OCI-LY7 (cell line): ENCODE data around the gene BTG2. TPM values are rescaled to one million over a fixed set of nuclear protein-coding genes. Genes with fewer than 3 reads are reported as not detected.

ENCODE experiments used
- BruUV-seq: library from RNA; stranded (reverse); fragments of 400-500 nt; replicated peaks from 2 replicates; lab custom pipeline; 2021; lab: Mats Ljungman, UMichigan
- CTCF ChIA-PET: fragments of 300-600 bp; sonication (Branson Sonifier 250); formaldehyde crosslinking; loops from one replicate; lab custom pipeline; 2022; ENCODE audit warnings: antibody characterized with exemption; ENCODE audit not compliant: unreplicated experiment; lab: Charles Lee
- POLR2A ChIA-PET: fragments of 300-600 bp; sonication (Branson Sonifier 250); formaldehyde crosslinking; loops from one replicate; lab custom pipeline; 2022; ENCODE audit warnings: antibody characterized with exemption; lab: Charles Lee
- DNase-seq: peaks from one replicate; pipeline ENCODE4 v3.0.0-alpha.2; 2015; ENCODE audit warnings: low spot score
- H2AFZ ChIP-seq: fragments of 200-600 bp; sonication (generic), shearing (Covaris generic); 2 replicates; pipeline ENCODE4 v1.6.1; 2014; ENCODE audit warnings: mild to moderate bottlenecking, antibody characterized with exemption, low read length, moderate library complexity
- H3K27ac ChIP-seq: fragments of 200-600 bp; sonication (generic); 2 replicates; pipeline ENCODE4 v1.5.1; 2014; ENCODE audit warnings: mixed run types, low read depth, mild to moderate bottlenecking, moderate library complexity, low read length, inconsistent platforms; ENCODE audit not compliant: poor library complexity, severe bottlenecking
- H3K36me3 ChIP-seq: fragments of 200-600 bp; sonication (generic); 2 replicates; pipeline ENCODE4 v1.6.1; 2014; ENCODE audit warnings: mild to moderate bottlenecking, antibody characterized with exemption, low read length, moderate library complexity, mixed read lengths; ENCODE audit not compliant: insufficient read depth
- H3K4me1 ChIP-seq: fragments of 200-600 bp; sonication (generic); 2 replicates; pipeline ENCODE4 v1.5.1; 2014; ENCODE audit warnings: mild to moderate bottlenecking, low read length; ENCODE audit not compliant: insufficient read depth, poor library complexity, severe bottlenecking
- H3K4me2 ChIP-seq: fragments of 200-600 bp; sonication (generic); 2 replicates; pipeline ENCODE4 v1.6.1; 2014; ENCODE audit warnings: mild to moderate bottlenecking, low read length
- H3K4me3 ChIP-seq: fragments of 200-600 bp; sonication (generic); 2 replicates; pipeline ENCODE4 v1.5.1; 2014; ENCODE audit warnings: mild to moderate bottlenecking, low read depth, low read length; ENCODE audit not compliant: poor library complexity, severe bottlenecking
- H3K79me2 ChIP-seq: fragments of 200-600 bp; sonication (generic); 2 replicates; pipeline ENCODE4 v1.6.1; 2016; ENCODE audit warnings: low read depth, mild to moderate bottlenecking, low read length, moderate library complexity, mixed read lengths; ENCODE audit not compliant: insufficient read depth
- H3K9me2 ChIP-seq: fragments of 200-600 bp; sonication (generic); 2 replicates; pipeline ENCODE4 v1.6.1; 2016; ENCODE audit warnings: mild to moderate bottlenecking, low read length, mixed read lengths; ENCODE audit not compliant: insufficient read depth
- H3K9me3 ChIP-seq: fragments of 200-600 bp; sonication (generic); 2 replicates; pipeline ENCODE4 v1.6.1; 2014; ENCODE audit warnings: mild to moderate bottlenecking, mixed run types, low read length, mixed read lengths
- H4K20me1 ChIP-seq: fragments of 200-600 bp; sonication (generic); 2 replicates; pipeline ENCODE4 v1.6.1; 2014; ENCODE audit warnings: mild to moderate bottlenecking, antibody characterized with exemption, low read length, moderate library complexity, mixed read lengths; ENCODE audit not compliant: insufficient read depth
- EZH2phosphoT487 ChIP-seq: fragments of 200-600 bp; sonication (generic); IDR thresholded peaks from 2 replicates; pipeline ENCODE4 v1.6.1; 2018; ENCODE audit warnings: low read depth, borderline replicate concordance, mild to moderate bottlenecking, mixed run types, antibody characterized with exemption, low read length, moderate library complexity, mixed read lengths
- intact Hi-C: fragments of 100-400 bp; cut with micrococcal nuclease; formaldehyde crosslinking; loops from one replicate; pipeline ENCODE4 v1.10.0; 2022; ENCODE audit not compliant: unreplicated experiment
- total RNA-seq, 2 experiments: library from RNA; depleted of rRNA in 1 of 2; stranded (reverse); fragments of >200 nt in 1 of 2; shearing (Covaris generic) in 1 of 2; gene quantifications; 2 replicates each; pipeline ENCODE4 v1.2.3, GENCODE V29; 2014 to 2022
- TF ChIP-seq, protein P1 (sequence below): fragments of 200-600 bp; sonication (generic); conservative IDR thresholded peaks from 2 replicates; pipeline ENCODE4 v1.5.1; 2014; ENCODE audit warnings: mild to moderate bottlenecking, antibody characterized with exemption, low read length, moderate library complexity, mixed read lengths

Gene BTG2
- total RNA-seq, 2 experiments from 2014 or later: 99.5 to 156 TPM

DNA sequence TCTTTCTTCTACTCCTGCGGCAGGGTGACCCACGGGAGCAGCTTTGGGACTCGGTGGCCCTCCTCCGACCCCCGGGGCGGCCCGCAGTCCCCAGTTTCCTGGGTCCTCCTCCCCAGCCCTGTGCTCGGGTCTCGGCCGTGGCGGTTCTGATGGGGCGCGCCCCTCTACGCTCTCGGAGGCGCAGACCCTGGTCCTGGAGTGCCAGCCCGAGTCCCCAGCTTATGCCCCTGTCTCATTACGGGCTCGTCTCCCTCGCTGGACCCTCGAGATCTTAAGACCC lies 430 bp downstream of the BTG2 start:
- Histone ChIP-seq H3K9me3 (no peaks in the 10 kb centered on the region), H3K4me1 (peaks cover 64% of the 10 kb centered on the region), H3K27ac (peak overlapping the region; percentile 98), H3K9me2 (no peaks in the 10 kb centered on the region), H3K79me2 (peaks cover 82% of the 10 kb centered on the region), H3K4me2 (peak overlapping the region; percentile 98), H3K4me3 (peak overlapping the region; percentile 96), H3K36me3 (peaks cover 54% of the 10 kb centered on the region), H4K20me1 (peaks cover 33% of the 10 kb centered on the region), H2AFZ (no peak overlapping the region)
- ChIA-PET CTCF (interaction anchor here (0.6 to 4.3 kb wide), 4 partner anchors 15 to 33 kb away, joined by 4 to 23 read pairs (median 12); no protein-coding TSS in a partner anchor), POLR2A (interaction anchor here (2.0 to 9.7 kb wide), 5 partner anchors 16 to 34 kb away, joined by 6 to 309 read pairs (median 77); no protein-coding TSS in a partner anchor)
- DNase-seq: no peak
- no TSS peak for BruUV-seq
- intact Hi-C loops: loop anchor here (1.0 to 2.0 kb wide), 5 partner anchors 15 to 33 kb away; no protein-coding TSS in a partner anchor
- TF ChIP-seq, protein P1, sequence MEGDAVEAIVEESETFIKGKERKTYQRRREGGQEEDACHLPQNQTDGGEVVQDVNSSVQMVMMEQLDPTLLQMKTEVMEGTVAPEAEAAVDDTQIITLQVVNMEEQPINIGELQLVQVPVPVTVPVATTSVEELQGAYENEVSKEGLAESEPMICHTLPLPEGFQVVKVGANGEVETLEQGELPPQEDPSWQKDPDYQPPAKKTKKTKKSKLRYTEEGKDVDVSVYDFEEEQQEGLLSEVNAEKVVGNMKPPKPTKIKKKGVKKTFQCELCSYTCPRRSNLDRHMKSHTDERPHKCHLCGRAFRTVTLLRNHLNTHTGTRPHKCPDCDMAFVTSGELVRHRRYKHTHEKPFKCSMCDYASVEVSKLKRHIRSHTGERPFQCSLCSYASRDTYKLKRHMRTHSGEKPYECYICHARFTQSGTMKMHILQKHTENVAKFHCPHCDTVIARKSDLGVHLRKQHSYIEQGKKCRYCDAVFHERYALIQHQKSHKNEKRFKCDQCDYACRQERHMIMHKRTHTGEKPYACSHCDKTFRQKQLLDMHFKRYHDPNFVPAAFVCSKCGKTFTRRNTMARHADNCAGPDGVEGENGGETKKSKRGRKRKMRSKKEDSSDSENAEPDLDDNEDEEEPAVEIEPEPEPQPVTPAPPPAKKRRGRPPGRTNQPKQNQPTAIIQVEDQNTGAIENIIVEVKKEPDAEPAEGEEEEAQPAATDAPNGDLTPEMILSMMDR: no peak
- TF ChIP-seq EZH2phosphoT487: no peak

DNA sequence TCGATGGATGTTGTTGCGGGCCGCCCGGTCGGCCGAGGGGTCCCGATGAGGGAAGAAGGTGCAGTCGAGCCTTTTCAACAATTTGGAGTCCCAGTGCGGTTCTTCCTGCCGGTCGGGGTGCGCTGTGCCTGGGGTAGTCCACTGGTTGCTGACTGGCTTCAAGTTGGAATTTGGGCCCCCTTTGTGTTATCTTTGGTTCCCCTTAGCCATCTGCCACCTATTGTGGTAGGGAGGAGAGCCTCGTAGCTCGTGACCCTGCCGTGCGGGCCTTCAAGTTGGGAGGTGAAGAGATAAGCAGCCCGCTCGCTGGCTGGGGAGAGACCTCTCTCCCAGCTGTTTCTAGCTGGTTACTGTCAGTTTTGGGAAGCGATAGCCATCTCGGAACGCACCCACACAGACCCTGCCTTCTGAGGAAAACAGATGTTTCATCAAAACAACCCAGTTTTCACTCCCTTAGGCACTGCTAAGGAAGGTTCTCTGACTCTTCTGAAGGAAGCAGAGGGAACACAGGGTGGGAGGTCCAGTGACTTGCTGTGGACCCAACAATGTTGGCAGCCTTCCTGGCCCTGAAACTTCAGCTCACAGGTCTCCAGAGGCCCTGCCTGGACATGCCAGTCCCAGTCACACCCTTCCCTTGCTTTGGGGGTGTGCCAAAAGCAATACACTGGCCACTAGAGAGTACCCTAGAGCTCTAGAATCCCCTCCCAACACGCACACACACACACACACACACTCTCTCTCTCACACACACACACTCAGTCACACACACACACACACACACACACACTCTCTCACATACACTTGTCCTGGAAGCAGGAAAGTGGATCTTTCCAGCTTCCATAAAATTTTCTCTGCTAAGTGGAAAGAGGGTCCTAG lies 1.0 kb downstream of the BTG2 start:
- Histone ChIP-seq H2AFZ (no peak overlapping the region), H3K4me1 (peaks cover 63% of the 10 kb centered on the region), H3K27ac (peak overlapping the region; percentile 98), H3K9me3 (no peaks in the 10 kb centered on the region), H3K36me3 (peaks cover 60% of the 10 kb centered on the region), H4K20me1 (peaks cover 33% of the 10 kb centered on the region), H3K79me2 (peaks cover 88% of the 10 kb centered on the region), H3K4me3 (peak overlapping the region; percentile 96), H3K4me2 (peak overlapping the region; percentile 98), H3K9me2 (no peaks in the 10 kb centered on the region)
- ChIA-PET POLR2A (interaction anchor here (1.2 to 9.7 kb wide), 7 partner anchors 7 to 34 kb away, joined by 6 to 309 read pairs (median 12); no protein-coding TSS in a partner anchor), CTCF (interaction anchor here (0.6 to 4.3 kb wide), 7 partner anchors 12 to 34 kb away, joined by 3 to 23 read pairs (median 5); no protein-coding TSS in a partner anchor)
- peak; percentile 74 for DNase-seq
- intact Hi-C loops: loop anchor here (2.0 kb wide), 2 partner anchors 14 to 32 kb away; no protein-coding TSS in a partner anchor
- BruUV-seq: no TSS peak
- TF ChIP-seq EZH2phosphoT487: no peak
- TF ChIP-seq, protein P1: peak; percentile 62
